ENCODE data around the gene JAKMIP3.

The JAKMIP3 gene

GRCh38 chr10:132065491-132066105 lies at the start of gene JAKMIP3:
Gene JAKMIP3 (plus strand): TSS chr10:132065946. CDS start chr10:132104809, 38,863 bp downstream.
- DNase-seq: no peak

GRCh38 chr10:132016514-132016913 lies 49.2 kb upstream of the JAKMIP3 start:
- no peak for DNase-seq

GRCh38 chr10:132018446-132018845 lies 47.3 kb upstream of the JAKMIP3 start:
- DNase-seq: no peak

GRCh38 chr10:132019366-132019765 lies 46.4 kb upstream of the JAKMIP3 start:
- no peak for DNase-seq

- no peak for DNase-seq
Measured at GRCh38 chr10:132020456-132020855, 45.3 kb upstream of the JAKMIP3 start.

GRCh38 chr10:132021046-132021445 lies 44.7 kb upstream of the JAKMIP3 start:
- DNase-seq: no peak

GRCh38 chr10:132021504-132022143 lies 44.1 kb upstream of the JAKMIP3 start:
- no peak for DNase-seq

- DNase-seq: no peak
Measured at GRCh38 chr10:132022241-132022640, 43.5 kb upstream of the JAKMIP3 start.

GRCh38 chr10:132023092-132023811 lies 42.5 kb upstream of the JAKMIP3 start:
- peak; percentile 35 to 79 (median 62) for DNase-seq

- DNase-seq: no peak
Measured at GRCh38 chr10:132027423-132027983, 38.2 kb upstream of the JAKMIP3 start.

GRCh38 chr10:132028706-132029105 lies 37.0 kb upstream of the JAKMIP3 start:
- DNase-seq: no peak

GRCh38 chr10:132030898-132031463 lies 34.8 kb upstream of the JAKMIP3 start:
- DNase-seq: no peak

- DNase-seq: no peak
Measured at GRCh38 chr10:132033632-132034031, 32.1 kb upstream of the JAKMIP3 start.

GRCh38 chr10:132035476-132035875 lies 30.3 kb upstream of the JAKMIP3 start:
- DNase-seq: no peak

- DNase-seq: no peak
Measured at GRCh38 chr10:132036153-132036886, 29.4 kb upstream of the JAKMIP3 start.

GRCh38 chr10:132036887-132037675 lies 28.7 kb upstream of the JAKMIP3 start:
- DNase-seq: no peak

GRCh38 chr10:132037676-132037975 lies 28.1 kb upstream of the JAKMIP3 start:
- no peak for DNase-seq

- DNase-seq: no peak
Measured at GRCh38 chr10:132039371-132039770, 26.4 kb upstream of the JAKMIP3 start.

- DNase-seq: no peak
Measured at GRCh38 chr10:132040046-132040445, 25.7 kb upstream of the JAKMIP3 start.

GRCh38 chr10:132041340-132041739 lies 24.4 kb upstream of the JAKMIP3 start:
- DNase-seq: no peak

GRCh38 chr10:132043861-132044695 lies 21.7 kb upstream of the JAKMIP3 start:
- DNase-seq: no peak

Measured in stimulated activated naive CD4-positive, alpha-beta T cell (primary cell).